Inflammatory macrophage (primary cell): Measurements from ENCODE around the gene SLC38A7.
"Not testable (repeated sequence)": the region's sequence is repeated elsewhere in the genome, so short reads cannot be mapped to it uniquely, and the experiment has no call there.

ENCODE experiments used
- DNase-seq, 2 donors: peaks; one replicate each; pipeline ENCODE4 v3.0.0-alpha.2; 2020 to 2022

The SLC38A7 gene

DNA sequence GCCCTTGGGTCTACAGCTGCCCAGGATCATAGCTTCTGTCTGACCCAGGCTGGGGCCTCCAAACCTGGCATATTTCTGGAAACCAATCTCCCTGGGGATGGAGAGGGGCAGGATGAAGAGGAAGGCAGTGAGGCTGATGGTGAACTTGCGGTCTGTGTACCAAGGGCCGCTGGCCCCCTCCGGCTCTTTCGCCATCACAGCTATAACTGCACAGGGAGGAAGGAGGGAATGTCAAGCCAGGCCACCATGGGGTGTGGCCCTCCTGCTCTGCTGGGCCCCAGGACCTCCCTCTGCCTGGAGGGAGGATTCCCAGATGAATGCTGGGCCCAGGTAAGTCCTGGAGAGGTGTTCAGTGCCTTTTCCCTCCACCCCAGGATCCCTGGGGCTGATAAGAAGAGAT, 6.3 kb downstream of the SLC38A7 start:
- no peak for DNase-seq

DNA sequence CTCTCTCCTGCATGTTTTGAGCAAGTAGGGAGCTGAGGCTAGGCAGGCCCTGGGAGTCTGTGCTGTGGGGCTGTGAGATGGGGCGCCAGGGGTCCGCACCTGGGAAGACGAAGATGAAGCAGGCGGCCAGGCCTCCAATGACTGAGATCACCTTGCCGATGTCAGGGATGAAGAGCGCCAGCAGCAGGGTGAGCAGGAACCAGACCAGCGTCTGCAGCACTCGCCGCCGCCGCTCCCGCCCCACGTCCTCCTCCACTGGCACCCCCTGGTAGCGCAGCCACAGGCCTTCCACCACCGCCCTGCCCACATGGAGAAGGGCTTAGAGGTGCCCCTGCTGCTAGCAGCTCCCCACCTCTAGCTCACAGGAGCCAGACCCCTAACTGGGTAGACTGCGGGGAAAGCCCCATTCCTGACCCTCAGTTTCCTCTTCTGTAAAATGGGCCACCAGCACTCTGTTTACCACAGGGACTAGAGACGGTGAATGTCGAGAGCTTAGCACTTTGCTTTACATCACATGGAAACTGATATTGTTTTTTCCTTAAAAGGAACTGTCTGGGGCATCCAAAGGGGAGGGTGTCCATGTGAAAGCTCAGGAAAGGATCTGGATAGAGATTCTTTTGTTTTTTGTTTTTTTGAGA, 13.5 kb downstream of the SLC38A7 start:
- no peak for DNase-seq

DNA sequence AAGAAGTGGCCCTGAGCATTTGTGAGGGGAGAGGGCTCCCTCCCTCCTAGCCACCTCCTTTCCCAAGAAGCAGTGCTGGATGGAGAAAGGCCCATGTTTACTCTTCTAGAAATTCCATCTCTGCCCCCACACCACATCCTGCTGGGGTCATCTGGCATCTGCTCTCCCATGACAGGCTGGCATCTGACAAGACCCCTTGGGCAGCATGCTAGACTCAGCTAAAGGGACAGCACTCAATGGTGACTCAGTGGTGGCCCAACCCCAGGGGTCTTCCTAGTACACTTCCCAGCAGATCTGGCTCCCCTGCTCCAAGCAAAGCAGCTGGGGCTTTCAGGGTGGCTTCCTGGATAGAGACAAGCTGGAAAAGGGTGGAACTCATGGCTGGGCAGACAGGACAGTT, 14.4 kb downstream of the SLC38A7 start:
- DNase-seq: no peak

DNA sequence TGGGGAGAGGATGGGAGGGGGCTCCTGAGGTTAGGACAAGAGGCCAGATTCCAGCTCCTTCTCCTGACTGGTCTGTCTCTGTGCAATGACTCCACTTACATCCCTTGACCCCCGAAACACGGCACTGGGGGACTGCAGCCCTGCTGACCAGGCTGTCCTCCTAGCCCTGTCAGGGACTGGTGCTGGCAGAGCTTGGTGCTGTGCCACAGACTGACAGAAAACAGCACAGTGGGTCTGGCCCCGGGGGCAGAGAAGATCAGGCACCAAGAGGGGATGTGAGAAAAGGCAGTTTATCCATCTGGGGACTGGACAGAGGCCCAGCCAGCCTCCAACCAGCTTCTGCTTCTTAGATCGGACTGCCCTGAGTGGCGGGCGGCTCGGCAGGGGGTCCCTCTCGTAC, 19.4 kb downstream of the SLC38A7 start:
- DNase-seq: no peak

DNA sequence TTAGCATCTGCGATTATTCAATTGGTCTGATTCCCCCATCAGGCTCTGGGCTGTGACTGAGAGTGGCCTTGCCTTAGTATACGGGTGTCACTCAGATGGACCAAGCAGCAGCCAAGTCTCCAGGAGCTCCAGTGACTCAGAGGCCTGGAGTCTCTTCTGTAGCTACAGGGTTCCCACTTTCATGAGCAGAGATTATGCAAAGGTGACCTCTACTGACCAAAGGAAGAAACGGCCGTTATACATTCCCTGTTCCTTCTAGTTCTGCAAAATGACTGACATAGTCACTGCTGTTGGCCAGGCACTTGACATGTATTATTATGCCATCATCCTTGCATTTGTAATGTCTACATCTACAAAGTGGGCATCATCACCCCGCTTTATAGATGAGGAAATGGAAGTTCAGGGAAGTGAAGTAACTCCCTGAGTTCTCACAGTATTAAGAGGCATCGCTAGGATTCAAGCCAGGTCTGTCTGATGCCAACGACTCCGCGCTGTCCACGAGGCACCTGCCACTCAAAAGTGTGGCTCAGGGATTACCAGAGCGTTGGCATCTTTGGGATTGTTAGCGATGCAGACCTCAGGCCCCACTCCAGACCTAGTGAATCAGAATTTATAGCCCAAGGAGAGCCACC, 23.3 kb downstream of the SLC38A7 start:
- DNase-seq: peak; percentile 90 to 92

DNA sequence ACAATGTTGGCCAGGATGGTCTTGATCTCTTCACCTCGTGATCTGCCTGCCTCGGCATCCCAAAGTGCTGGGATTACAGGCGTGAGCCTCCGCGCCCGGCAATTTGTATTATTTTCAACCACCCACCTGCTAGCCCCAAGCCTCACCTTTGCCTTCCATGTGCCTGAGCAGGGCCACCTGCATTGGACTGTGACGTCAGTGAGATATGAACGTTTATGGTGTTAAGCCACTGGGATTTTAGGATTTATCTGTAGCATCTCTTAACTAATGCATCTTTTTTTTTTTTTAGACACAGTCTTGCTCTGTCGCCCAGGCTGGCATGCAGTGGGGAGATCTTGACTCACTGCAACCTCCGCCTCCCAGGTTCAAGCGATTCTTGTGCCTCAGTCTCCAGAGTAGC, 24.7 kb downstream of the SLC38A7 start:
- not testable (repeated sequence) for DNase-seq

DNA sequence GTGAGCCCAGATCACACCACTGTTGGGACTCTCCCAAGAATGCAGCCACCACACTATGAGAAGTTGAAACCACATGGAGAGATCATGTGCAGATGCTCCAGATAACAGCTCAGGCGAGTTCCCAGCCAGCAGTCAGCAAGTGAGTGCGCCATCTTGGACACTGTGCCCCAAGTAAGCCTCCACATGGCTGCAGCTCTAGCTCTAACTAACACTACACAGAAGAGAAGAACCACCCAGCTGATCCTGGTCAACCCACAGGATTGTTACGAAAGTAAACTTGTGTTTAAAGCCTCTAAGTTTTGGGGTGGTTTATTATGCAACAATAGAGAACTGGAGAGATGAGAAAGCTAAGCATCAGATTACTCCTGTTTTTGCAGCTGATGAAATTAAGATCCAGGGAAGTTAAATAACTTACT, 25.8 kb downstream of the SLC38A7 start:
- DNase-seq: peak; percentile 64 to 69

DNA sequence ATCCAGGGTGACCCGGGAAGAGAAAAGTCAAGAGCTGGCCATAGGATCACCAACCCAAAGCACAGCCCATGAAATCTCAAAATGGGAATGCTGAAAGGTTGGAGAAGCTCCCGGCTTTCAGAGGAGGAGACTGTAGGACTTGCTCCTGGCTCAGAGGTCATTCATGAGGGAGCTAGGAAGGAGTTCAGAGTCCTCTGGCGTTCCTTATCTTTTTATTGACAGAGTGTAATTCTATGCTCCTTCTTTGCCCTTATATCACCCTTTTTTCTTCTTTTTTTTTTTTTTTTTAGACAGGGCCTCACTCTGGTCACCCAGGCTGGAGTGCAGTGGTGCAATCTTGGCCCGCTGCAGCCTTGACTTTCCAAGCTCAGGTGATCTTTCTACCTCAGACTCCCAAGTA, 27.7 kb downstream of the SLC38A7 start:
- no peak for DNase-seq

DNA sequence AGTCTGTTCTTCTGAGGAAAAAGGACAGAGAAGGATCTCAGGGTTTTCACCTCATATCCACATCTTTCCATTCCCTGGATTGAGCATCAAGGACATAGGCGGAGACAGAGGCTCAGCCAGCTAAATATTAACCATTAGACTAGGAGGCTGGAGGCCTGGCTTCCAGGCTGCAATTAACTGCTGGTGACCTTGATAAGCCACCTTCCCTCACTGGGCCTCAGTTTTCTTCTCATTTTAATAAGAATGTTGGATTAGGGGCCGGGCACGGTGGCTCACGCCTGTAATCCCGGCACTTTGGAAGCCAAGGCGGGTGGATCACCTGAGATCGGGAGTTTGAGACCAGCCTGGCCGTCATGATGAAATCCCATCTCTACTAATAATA, 29.4 kb downstream of the SLC38A7 start:
- no peak for DNase-seq

DNA sequence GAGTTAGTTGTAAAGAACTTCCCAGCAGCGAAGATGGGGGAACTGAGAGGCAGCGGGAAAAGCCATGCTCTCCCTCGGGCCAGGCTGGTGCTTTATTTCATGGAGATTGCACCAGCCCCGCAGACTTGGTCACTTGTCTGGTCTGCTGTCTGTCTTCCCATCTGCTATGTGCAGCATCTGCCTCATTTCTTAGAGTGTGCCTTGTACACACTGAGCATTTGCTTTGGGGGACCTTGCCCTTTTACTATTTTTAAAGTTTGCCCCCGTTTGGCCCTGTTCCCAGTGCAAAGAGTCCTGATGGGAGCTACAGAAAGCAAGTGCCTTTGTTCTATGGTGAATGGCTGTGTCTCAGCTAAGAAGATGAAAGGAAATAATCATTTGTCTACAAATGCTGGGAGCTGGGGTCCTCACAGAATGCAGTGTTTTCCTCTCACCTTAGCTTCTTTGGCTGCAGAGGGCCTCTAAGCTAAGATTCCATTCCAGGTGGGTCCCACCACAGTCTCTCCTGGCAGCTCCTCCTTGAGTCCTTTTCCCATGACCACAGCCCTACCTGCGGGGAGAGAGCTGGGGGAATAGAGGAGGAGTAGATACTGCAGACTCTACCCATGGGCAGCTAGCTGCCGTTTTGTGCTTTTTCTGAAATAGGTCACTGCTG, 29.9 kb downstream of the SLC38A7 start:
- DNase-seq: no peak

DNA sequence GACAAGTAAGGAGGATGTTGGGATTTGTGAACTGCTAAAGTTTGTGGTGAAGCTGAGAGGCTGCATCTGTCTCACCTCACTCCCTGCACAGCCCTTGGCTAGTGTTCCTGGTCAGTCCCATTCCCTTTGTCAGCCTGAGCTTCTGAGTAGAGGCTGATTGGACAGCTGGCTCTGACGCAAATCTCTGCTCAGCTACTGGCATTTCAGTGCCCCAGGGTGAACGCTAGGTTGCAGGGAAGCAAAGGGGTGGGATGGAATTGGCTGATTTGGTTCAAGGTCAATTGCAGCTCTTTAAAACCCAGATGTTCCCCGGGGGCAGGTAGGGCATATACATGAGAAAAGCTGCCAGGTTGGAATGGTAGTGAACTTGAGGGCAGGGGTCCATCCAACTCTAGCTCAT, 31.8 kb downstream of the SLC38A7 start:
- no peak for DNase-seq

DNA sequence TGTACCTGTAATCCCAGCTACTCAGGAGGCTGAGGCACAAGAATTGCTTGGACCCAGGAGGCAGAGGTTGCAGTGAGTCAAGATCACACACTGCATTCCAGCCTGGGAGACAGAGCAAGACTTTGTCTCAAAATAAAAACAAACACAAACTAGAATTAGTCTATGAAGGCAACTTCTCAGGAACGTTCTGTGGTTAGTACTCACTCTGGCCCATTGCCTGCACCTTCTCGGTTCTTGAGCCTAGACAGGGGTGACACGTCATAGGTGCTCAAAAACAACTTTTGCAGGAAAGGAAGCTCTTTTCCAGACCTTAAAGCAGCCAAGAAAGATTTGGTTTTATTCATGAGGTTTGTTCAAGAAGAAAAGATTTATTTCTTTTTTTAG, 32.6 kb downstream of the SLC38A7 start:
- no peak for DNase-seq

DNA sequence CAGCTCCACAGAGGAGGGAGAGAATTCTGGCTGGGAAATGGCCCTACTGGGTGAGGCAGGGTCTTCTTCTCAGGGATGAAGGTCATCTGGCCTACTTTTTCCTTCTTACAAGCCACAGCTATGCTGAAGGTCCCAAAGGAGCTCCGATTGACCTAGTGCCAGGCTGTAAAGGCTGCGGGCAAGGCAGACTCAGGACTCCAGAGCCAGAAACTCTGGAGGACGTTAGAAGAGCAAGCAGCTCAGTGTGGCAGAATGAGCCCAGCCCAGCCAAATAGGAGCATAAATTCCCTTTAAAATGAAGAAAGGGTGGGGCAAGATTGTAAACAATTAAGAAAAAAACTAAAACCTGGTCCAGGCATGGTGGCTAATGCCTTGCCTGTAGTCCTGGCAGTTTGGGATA, 34.9 kb downstream of the SLC38A7 start:
- DNase-seq: no peak

DNA sequence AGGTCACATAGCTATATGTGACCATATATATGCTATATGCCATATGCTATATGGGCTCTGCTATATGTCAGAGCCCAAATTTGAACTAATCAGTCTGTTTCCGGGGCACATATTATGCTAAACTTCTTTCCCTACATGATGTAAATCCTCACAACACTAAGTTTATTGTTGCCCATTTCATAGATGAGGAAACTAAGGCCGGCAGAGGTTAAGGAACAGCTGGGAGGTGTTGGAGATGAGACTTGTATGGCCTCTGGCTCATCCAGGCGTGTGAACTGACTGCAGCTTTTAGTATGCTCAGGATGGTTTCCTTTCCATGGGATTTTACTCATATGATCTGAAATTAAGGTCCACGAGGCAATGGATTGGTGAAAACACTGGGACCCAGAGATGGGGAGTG, 37.5 kb downstream of the SLC38A7 start:
- no peak for DNase-seq

DNA sequence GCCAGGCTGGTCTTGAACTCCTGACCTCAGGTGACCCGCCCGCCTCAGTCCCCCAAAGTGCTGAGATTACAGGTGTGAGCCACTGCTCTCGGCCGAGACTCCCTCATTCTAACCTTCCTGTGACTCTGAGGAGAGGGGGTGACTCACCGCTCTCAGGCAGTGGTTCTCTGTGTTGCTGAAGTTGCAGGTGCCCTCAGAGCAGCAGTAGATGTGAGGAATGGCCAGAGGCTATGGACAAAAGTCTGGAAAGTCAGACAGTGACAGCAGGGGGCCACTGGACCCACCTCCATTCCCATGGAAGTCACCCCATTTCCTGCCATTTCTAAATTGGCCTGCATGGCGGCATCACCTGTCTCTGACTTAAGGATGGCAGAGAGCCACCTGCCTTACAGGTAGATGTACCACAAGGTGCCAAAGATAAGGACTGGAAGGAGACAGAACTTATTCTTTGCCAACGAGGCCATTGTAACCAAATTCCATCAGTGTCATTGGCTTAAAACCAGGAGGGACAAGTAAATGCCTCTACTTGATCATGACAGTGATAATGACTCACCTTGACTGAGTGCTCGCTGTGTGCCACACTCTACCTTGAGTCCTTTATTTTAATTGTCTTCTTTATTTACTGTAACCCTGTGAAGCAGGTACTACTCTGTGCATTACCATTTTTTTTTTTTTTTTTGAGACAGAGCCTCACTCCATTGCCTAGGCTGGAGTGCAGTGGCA, 39.6 kb downstream of the SLC38A7 start:
- no peak for DNase-seq

DNA sequence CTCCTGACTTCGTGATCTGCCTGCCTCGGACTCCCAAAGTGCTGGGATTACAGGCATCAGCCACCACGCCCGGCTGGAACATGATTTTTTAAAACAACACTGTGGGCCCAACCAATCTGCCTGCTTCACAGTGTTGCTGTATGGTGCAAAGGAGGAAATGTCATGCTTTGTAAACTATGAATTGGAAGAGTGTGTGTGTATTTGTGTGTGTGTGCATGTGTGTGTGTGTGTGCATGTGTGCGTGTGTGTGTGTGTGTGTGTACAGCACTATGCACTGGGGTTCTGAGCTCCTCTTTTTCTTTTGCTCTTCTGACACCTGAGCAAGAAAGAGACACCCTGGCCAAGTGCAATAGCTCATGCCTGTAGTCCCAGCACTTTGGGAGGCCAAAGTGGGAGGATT, 40.5 kb downstream of the SLC38A7 start:
- DNase-seq: no peak

DNA sequence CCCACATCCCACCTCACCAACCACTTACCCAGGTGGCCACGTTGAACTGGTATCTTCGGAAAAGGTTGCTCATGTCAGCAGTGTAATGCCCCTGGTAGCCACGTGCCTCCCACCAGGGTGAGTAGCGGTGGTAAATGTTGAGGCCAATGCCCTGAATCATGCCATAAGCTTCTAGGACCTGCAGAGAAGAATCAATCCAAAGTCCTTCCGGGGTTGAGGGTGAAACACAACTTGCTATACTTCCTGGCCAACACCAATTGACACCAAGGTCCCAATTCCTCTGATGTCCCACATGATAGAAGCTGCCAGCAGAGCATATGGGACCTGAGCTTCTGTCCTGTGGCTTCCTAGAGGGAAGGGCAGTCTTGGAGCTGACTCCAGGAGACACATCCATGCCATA, 43.6 kb downstream of the SLC38A7 start:
- no peak for DNase-seq

DNA sequence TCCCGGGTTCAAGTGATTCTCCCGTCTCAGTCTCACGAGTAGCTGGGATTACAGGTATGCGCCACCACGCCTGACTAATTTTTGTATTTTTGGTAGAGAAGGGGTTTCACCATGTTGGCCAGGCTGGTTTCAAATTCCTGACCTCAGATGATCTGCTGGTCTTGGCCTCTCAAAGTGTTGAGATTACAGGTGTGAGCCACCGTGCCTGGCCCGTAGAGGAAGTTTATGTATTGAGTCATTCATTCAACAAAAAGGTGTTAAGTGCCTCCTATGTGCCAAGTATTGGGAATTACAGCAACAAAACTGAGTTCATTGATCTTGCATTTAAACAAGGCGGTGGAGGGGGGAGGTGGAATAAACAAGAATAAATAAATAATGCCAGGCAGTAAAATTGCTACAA, 44.7 kb downstream of the SLC38A7 start:
- no peak for DNase-seq

DNA sequence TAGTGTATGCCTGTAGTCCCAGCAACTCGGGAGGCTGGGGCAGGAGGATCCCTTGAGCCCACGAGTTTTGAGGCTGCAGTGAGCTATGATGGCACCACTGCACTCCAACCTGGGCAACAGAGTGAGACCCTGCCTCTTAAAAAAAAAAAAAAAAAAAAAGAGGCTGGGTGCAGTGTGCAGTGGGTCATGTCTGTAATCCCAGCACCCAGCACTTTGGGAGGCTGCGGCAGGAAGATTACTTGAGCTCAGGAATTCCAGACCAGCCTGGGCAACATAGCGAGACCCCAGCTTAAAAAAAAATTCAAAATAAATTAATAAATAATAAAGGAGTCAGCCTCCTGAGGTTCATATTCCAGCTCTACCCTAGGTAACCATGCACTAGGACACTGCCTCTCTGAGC, 45.3 kb downstream of the SLC38A7 start:
- DNase-seq: no peak

DNA sequence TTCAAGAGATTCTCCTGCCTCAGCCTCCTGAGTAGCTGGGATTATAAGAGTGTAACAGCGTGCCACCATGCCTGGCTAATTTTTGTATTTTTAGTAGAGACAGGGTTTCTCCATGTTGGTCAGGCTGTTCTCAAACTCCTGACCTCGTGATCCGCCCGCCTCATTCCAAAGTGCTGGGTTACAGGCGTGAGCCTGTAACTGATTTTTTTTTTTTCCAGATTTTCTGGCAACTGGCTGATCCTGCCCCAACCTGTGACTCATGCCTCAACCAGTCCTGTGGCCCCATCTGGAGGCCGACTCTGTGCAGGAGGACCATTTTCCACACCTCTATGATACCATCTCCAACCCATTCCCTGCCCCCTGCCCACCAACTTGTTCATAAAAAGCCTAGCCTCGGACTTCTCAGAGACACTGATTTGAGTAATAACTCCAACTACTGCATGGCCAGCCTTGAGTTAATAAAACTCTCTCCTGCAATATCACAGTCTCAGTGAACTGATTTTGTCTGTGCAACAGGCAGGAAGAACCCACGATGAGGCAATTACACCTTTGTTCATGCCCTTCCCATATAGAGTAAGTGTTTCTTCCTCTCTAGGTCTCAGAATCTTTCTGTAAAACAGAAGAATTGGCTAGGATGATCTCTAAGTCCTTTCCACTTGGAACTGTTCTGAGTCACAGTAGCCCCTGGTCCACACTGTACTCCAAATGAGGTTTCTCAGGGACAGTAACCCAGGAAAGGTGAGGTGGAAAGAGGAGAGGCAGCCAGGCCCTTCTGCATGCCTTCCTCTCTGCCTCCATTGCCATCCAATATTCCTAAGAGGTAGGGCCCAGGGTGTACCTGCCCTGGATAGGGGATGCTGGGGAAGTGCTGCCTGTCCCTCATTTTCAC, 46.2 kb downstream of the SLC38A7 start:
- peak in 1 of 2 donors; percentile 25 for DNase-seq

DNA sequence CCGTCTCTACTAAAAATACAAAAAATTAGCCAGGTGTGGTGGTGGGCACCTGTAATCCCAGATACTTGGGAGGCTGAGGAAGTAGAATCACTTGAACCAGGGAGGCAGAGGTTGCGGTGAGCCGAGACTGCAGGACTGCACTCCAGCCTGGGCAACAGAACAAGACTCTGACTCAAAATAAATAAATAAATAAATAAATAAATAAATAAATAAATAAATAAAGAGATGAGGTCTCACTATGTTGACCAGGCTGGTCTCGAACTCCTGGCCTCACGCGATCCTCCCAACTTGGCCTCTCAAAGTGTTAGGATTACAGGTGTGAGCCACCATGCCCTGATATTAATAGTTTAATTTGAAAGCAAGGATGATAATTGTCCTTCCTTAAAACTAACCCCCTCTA, 47.5 kb downstream of the SLC38A7 start:
- DNase-seq: not testable (repeated sequence)

DNA sequence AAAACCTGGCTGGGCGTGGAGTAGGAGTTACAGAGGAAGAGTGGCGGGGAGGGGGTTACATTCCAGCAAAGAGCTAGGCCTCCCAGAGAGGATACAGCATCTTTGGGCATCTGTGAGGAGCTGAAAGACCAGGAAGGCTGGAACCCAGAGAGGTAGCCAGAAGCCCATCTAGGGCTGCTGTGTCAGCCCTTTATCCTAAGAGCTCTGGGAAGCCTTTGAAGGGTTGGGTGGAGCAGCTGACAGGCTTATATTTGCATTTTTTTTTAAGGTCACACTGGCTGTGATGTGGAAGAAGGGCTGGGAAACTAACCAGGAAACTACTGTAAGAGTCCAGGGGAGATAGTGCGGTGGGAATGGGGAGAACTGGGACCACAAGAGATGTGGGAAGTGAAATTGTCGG, 48.1 kb downstream of the SLC38A7 start:
- DNase-seq: no peak

DNA sequence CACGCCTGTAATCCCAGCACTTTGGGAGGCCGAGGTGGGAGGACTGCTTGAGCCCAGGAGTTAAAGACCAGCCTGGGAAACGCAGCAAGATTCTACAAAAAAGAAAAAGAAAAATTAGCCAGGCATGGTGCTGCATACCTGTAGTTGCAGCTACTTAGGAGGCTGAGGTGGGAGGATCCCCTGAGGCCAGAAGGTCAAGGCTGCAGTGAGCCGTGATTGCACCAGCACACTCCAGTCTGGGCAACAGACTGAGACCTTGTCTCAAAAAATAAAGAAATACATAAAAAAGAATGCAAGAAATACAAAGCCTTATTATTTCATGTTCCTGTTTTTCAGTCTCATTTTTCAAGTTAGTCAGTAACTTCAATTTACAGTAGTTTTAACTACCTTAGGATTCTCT, 49.1 kb downstream of the SLC38A7 start:
- DNase-seq: no peak
